ENCODE measurements around the gene TF. TPM values are rescaled to one million over a fixed set of nuclear protein-coding genes. Genes with fewer than 3 reads are reported as not detected.

Gene TF
- total and polyA plus RNA-seq, 2 of the 8 experiments (the other 6 are each of a cell fraction or from before 2014, with no cell fraction given) = 0.02 to 0.26 TPM

DNA sequence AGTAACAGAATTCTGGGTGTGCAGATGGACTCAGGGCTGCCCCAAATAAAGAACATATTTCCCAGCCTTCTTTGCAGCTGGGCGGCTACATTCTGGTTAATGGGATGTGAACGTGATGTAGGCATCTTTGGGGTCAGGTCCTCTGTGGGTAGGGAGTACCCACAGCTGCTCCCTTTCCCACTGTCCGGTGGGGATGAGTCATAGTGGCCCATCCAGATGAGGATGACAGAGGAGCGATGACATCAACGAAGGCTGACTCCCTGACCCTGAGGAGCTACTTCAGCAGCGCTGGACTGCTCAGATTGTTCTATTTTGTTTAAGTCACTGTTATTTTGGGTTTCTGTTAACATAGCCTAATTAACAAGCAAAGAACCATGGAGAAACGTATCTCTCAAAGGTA, 97.4 kb downstream of the TF start:
- no peak overlapping the region for H4K91ac ChIP-seq (replicated peaks; ENCODE audit: insufficient read length, low read length)
- H3K79me1 ChIP-seq (ENCODE audit: low read depth, low read length) = no peaks in the 10 kb centered on the region
- H3K14ac ChIP-seq (ENCODE audit: insufficient read length) = no peak overlapping the region
- H4K20me1 ChIP-seq (replicated peaks in 1 of 2; ENCODE audit: control insufficient read depth in 1 of 2, insufficient read depth in 2 of 2, low read length in 2 of 2) = no peaks in the 10 kb centered on the region
- FAIRE-seq (no peak), DNase-seq (ENCODE audit: low read depth in 1 of 2, low spot score in 2 of 2) (no peak)
- no peak overlapping the region for H2BK5ac ChIP-seq (ENCODE audit: low read depth, low read length)
- H3K9ac ChIP-seq (replicated peaks in 1 of 4; ENCODE audit: extremely low read depth in 1 of 4, low read depth in 3 of 4, low read length in 3 of 4) = no peak overlapping the region
- H3K56ac ChIP-seq (replicated peaks; ENCODE audit: insufficient read length, low read depth, low read length) = no peak overlapping the region
- H2AK5ac ChIP-seq (ENCODE audit: low read depth, low read length) = no peak overlapping the region
- no peak overlapping the region for H3K27ac ChIP-seq (ENCODE audit: low read depth, low read length)
- peaks cover 0 to 2% (median 0%) of the 10 kb centered on the region in 4 experiments; a peak in 1 of 7 replicates for H3K4me1 ChIP-seq (replicated peaks in 1 of 4; ENCODE audit: control insufficient read depth in 3 of 4, insufficient read depth in 4 of 4, low read length in 3 of 4)
- CTCF ChIA-PET (ENCODE audit: partially characterized antibody) = interaction anchor here (1.0 to 2.4 kb wide), 6 partner anchors 11 to 151 kb away, joined by 3 to 21 read pairs (median 4); no protein-coding TSS in a partner anchor
- POLR2A ChIA-PET (ENCODE audit: partially characterized antibody) = interaction anchor here (1.1 kb wide), 1 partner anchor 25 kb away, joined by 3 read pairs; no protein-coding TSS in a partner anchor
- H2BK20ac ChIP-seq (ENCODE audit: low read length) = no peak overlapping the region
- no peak overlapping the region for H3K4me2 ChIP-seq (ENCODE audit: insufficient read depth in 1 of 2, low read depth in 2 of 2, low read length in 2 of 2)
- no peak overlapping the region for H2BK12ac ChIP-seq (ENCODE audit: low read depth, low read length)
- no peak overlapping the region for H2BK120ac ChIP-seq (replicated peaks; ENCODE audit: low read depth, low read length)
- H3K23ac ChIP-seq (ENCODE audit: insufficient read length) = no peak overlapping the region
- H2BK15ac ChIP-seq (ENCODE audit: low read length) = no peak overlapping the region
- no peaks in the 10 kb centered on the region for H3K9me3 ChIP-seq (ENCODE audit: insufficient read depth in 2 of 2, low read depth in 1 of 2, low read length in 1 of 2)
- no peak overlapping the region for H3K4ac ChIP-seq (replicated peaks; ENCODE audit: insufficient read length, low read depth, low read length)
- no peaks in the 10 kb centered on the region for H3K36me3 ChIP-seq (ENCODE audit: control insufficient read depth in 2 of 4, insufficient read depth in 4 of 4, low read length in 3 of 4)
- H2AFZ ChIP-seq (ENCODE audit: low read length) = no peak overlapping the region
- no peaks in the 10 kb centered on the region for H3K27me3 ChIP-seq (replicated peaks in 1 of 4; ENCODE audit: control insufficient read depth in 3 of 4, extremely low read depth in 1 of 4, insufficient read depth in 3 of 4, low read length in 3 of 4)
- WGBS, 2 experiments (ENCODE audit: extremely low coverage in 1 of 2, insufficient coverage in 1 of 2, insufficient read length in 1 of 2, insufficient replicate concordance in 2 of 2, low coverage in 1 of 2, low lambda C conversion rate in 2 of 2, missing lambda C conversion rate in 1 of 2) = 88% methylated on average over 7 of the region's 7 CpGs; no CpG with 5 or more reads in 1 of the 2 experiments
- no peak overlapping the region for H4K5ac ChIP-seq (ENCODE audit: insufficient read length, low read depth, low read length)
- H4K8ac ChIP-seq (ENCODE audit: extremely low read depth, insufficient read depth, low read length) = no peak overlapping the region
- H3K79me2 ChIP-seq (ENCODE audit: control insufficient read depth in 1 of 2, insufficient read depth in 2 of 2, low read length in 2 of 2) = no peaks in the 10 kb centered on the region
- H3K4me3 ChIP-seq (ENCODE audit: extremely low read depth in 1 of 4, insufficient read depth in 2 of 4, low read depth in 3 of 4, low read length in 4 of 4) = no peak overlapping the region
- no peaks in the 10 kb centered on the region for H3K23me2 ChIP-seq (ENCODE audit: low read depth, low read length)
- H3K18ac ChIP-seq (ENCODE audit: extremely low read depth, low read length) = no peak overlapping the region
- TF ChIP-seq FOSL1 (IDR thresholded peaks at IDR 0.05; ENCODE audit: insufficient read depth, low read depth, low read length) (no peak), TEAD4 (IDR thresholded peaks at IDR 0.05; ENCODE audit: low read depth, low read length) (no peak), SIX5 (IDR thresholded peaks at IDR 0.05; ENCODE audit: low read depth, low read length) (no peak), GABPA (IDR thresholded peaks at IDR 0.05; ENCODE audit: borderline replicate concordance, insufficient read depth, low read length) (no peak), JUND (IDR thresholded peaks at IDR 0.05; ENCODE audit: low read length) (no peak), ASH2L (IDR thresholded peaks at IDR 0.05; ENCODE audit: low read length) (no peak), CEBPB (IDR thresholded peaks at IDR 0.05; ENCODE audit: low read depth, low read length) (no peak), RAD21 (IDR thresholded peaks at IDR 0.05 in 1 of 2, conservative IDR thresholded peaks at IDR 0.05 in 1 of 2; ENCODE audit: low read depth in 2 of 2, low read length in 2 of 2) (no peak), KDM4A (IDR thresholded peaks at IDR 0.05; ENCODE audit: low read depth, low read length, severe bottlenecking) (no peak), CBX8 (IDR thresholded peaks at IDR 0.05; ENCODE audit: borderline replicate concordance, low read depth, low read length) (no peak)
- TF ChIP-seq, protein P1, sequence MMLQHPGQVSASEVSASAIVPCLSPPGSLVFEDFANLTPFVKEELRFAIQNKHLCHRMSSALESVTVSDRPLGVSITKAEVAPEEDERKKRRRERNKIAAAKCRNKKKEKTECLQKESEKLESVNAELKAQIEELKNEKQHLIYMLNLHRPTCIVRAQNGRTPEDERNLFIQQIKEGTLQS (IDR thresholded peaks at IDR 0.05; ENCODE audit: insufficient read depth, low read depth, low read length) = no peak
- TF ChIP-seq, protein P2, sequence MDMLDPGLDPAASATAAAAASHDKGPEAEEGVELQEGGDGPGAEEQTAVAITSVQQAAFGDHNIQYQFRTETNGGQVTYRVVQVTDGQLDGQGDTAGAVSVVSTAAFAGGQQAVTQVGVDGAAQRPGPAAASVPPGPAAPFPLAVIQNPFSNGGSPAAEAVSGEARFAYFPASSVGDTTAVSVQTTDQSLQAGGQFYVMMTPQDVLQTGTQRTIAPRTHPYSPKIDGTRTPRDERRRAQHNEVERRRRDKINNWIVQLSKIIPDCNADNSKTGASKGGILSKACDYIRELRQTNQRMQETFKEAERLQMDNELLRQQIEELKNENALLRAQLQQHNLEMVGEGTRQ (IDR thresholded peaks at IDR 0.05; ENCODE audit: low read length) = no peak
